Measurements from ENCODE around the gene LIMS2.

The LIMS2 gene

GRCh38 chr2:127701193-127701650 lies 25.9 kb upstream of the LIMS2 start, which contains the start of gene SFT2D3:
Gene SFT2D3, plus strand, starts transcription at chr2:127701497. Its CDS starts 32 bp downstream, at chr2:127701529.
- DNase-seq (ENCODE audit: low read depth): peak; percentile 89

- no peak for DNase-seq (ENCODE audit: low read depth)
These were observed 25.3 kb upstream of the LIMS2 start for GRCh38 chr2:127700527-127701192.

DNA sequence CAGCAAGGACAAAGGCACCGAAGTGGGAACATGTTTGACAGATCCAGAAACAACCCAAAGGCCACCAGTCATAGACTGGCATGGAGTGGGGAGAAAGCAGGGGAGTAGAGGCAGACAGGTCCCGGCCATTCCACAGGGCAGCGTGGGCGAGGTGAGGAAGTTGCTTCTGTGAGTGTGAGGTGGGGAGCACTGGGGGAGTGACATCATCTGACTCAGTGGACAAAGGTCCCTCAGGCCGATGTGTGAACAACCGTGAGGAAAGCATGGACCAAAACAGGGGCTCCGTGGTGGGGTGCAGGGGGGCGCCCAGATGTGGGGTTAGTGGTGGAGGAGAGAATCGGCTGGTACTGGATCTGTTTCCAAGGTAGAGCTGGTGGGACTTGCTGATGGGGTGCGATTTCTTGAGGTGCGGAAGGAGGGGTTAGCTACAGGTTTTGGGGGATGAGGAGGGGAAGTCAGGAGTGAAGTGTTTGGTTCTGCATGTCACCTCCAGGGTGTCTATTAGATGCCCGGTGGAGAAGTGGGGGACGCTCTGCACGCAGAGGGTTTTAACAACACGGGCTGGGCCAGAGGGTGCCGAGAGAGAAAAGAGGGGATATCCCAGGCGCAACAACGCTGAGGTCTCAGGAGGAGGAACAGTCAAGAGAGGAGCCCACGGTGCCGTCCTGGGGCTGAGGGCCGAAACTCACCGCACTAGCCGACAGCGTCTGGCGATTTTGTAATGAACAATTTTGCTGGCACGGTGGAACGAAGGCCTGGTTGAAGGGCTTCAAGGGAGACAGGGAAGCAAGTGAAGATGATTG lies 23.4 kb upstream of the LIMS2 start:
- no peak for DNase-seq (ENCODE audit: low read depth)

DNA sequence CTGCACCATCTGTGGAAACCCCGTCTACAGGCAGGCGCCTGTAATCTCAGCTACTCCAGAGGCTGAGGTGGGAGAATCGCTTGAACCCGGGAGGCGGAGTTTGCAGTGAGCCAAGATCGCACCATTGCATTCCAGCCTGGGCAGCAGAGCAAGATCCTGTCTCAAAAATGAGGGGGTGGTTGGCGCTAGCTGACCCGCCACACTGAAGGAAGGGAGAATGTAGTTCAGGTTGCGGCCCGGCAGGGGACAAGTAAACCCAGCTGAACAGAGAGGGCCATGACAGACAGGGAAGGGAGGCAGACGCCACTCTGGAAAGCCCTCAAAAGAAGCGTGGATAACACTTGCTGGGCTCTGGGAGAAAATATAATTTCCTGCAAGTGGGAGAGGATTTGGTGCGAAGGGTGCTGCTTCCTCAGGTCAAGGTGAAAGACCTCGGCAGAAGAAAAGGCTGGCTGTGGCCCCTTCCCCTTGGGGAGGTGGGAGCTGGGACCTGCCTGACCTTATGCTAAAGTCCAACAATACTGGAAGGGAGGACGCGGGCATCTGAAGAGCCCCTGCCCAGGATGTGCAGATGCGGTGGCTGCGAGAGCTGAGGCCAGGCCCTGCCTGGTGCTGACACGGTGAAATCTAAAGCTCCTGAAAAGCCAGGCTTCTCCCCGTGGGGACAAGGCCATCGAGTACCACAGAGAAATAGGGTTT lies 22.3 kb upstream of the LIMS2 start:
- no peak for DNase-seq (ENCODE audit: low read depth)

DNA sequence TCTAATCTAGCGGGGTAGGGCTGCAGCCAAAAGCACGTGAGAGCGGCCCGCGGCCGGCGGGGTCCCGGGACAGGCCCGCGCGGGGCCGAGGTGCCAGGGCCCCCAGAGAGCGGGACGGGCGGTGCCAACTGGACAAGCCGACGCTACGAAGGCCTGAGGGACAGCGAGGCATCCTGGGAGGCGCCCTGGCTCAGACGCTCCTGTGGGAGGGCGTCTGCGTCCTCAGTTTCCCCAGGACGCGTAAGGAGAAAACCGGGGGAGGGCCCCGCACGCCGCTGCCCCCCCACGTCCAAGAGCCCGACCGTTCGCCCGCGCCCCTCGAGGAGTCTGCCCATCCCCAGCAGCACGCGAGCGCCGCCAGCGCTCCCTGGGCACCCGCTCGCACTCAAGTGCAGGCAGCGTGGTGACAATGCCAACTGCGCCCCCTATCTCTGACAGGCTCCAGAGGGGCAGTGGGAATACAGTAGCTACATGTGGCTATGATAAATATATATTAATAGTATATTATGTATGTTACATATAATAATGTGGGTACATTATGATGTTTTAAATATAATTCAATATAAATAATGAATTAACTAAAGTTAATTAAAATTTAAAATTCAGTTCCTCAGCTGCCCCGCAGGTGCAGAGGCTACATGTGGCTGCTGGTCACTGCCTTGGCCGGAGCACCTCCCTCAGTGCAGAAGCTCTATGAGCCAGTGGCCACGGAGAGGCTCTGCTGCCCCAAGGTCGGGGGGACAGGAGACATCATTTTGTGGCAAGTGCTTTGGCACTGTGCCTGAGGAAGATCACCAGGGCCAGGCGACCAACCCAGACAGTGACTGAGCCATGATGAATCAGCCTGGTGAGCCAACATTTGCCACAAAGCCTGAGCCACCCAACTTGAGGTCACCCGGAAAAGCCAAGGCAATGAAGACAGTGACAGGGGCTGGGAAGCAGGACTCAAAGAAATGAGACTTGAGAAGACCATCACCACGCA lies 20.5 kb upstream of the LIMS2 start:
- peak; percentile 40 for DNase-seq (ENCODE audit: low read depth)

GRCh38 chr2:127694986-127695385 lies 19.7 kb upstream of the LIMS2 start:
- DNase-seq (ENCODE audit: low read depth): no peak

- no peak for DNase-seq (ENCODE audit: low read depth)
These were observed 15.4 kb upstream of the LIMS2 start for GRCh38 chr2:127690696-127691095.

- DNase-seq (ENCODE audit: low read depth): no peak
These were observed 13.1 kb upstream of the LIMS2 start for GRCh38 chr2:127688405-127688804.

DNA sequence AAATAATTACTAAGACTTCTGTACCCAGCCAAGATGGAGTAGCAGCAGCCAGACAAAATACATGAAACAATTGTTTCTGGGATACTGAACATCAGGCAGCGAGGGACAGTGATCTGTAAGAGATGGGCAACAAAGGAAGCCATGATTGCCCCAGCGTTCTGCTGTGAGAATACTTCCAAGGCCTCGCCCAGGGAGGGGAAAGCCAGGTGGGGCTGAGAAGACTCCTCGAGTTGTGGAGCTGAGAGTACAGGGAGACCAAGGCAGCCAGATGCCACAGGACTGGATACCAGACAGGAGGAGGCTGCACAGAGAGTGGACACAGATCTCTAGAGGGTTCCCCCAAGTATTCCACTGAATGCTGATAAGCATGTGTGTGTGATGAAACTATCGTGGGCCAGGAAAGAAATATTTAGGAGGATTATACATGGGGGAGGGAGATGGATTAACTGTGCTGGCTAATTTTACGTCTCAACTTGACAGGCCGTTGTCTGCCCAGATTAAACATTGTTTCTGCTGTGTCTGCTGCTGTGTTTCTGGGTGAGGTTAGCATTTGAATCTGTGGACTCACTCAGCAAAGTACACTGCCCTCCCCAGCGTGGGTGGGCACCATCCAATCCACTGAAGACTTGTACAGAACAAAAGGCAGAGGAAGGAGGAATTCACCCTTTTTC lies 10.2 kb upstream of the LIMS2 start:
- DNase-seq (ENCODE audit: low read depth): no peak

- no peak for DNase-seq (ENCODE audit: low read depth)
These were observed 8.4 kb upstream of the LIMS2 start for GRCh38 chr2:127683757-127684156.

GRCh38 chr2:127683056-127683455 lies 7.7 kb upstream of the LIMS2 start:
- DNase-seq (ENCODE audit: low read depth): no peak

DNA sequence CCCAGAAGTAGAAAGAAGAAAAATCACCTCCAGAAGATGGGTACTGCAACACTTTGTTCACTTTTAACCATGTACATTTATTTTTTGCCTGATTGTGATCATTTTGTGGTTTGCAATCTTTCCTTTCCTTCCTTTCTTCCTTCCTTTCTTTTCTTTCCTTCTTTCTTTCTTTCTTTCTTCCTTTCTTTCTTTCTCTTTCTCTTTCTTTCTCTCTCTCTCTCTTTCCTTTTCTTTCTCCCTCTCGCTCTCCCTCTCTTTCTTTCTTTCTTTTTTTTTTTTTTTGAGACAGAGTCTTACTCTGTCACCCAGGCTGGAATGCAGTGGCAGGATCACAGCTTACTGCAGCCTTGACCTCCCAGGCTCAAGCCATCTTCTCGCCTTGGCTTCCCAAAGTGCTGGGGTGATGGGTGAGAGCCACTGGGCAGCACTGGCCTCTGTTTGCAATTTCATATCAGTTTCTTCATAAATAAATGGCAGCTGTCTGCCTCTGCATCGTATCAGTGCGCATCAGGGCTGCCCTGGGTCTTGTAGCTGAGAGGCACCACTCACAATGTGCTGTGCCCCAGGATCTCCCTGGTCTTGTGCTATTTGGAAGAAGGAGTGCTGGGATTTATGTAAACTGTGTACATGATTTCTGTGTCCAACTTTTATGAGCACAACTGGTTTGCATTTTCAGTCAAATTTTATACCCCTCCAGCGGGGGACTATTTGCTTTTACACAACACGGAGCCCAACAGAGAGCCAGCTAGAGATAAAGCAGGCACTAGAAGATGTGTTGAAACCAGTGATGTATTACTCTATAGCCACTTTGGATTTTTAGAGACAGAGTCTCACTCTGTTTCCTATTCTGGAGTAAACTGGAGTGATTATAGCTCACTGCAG lies 6.9 kb upstream of the LIMS2 start:
- DNase-seq (ENCODE audit: low read depth): no peak

GRCh38 chr2:127681288-127681804 lies 6.0 kb upstream of the LIMS2 start:
- DNase-seq (ENCODE audit: low read depth): no peak

- DNase-seq (ENCODE audit: low read depth): no peak
These were observed 5.5 kb upstream of the LIMS2 start for GRCh38 chr2:127680706-127681287.

- DNase-seq (ENCODE audit: low read depth): no peak
These were observed 4.5 kb upstream of the LIMS2 start for GRCh38 chr2:127679680-127680361.

GRCh38 chr2:127678991-127679390 lies 3.7 kb upstream of the LIMS2 start:
- DNase-seq (ENCODE audit: low read depth): no peak

DNA sequence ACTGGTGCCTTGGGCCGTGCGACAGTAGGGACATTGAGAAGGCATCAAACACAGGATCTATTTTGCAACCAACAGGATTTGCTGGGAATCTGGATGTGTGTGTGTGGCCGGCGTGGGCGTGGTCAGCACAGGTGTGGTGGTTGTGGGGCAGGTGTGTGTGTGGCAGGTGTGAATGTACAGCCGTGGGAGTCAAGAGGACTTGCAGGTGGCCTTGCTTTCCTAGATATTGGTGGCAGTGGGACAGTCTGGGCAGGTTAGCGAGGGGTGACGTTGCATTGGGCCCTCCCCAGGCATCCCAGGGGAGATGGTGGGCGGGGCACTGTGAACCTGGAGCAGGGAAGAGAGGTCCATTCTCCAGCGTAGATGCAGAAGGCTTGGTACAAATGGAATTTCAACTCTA lies 3.2 kb upstream of the LIMS2 start:
- no peak for DNase-seq (ENCODE audit: low read depth)

GRCh38 chr2:127676906-127677305 lies 1.6 kb upstream of the LIMS2 start:
- no peak for DNase-seq (ENCODE audit: low read depth)
